NOMO-1 treated with dmso at 0.1 percent for 144 hours (cell line): ENCODE measurements around the gene TEX51.

Experiments
- DNase-seq: peaks from one replicate; lab custom pipeline; 2025; ENCODE audit not compliant: unreplicated experiment; lab: John Stamatoyannopoulos, UW

TEX51 gene

GRCh38 chr2:126946318-126947102 lies 47.8 kb downstream of the TEX51 start:
- DNase-seq = no peak

GRCh38 chr2:126947103-126947429 lies 48.4 kb downstream of the TEX51 start:
- no peak for DNase-seq

- peak; percentile 8 for DNase-seq
Measured at GRCh38 chr2:126949775-126950174, 51.1 kb downstream of the TEX51 start.

- DNase-seq = no peak
Measured at GRCh38 chr2:126950504-126950903, 51.8 kb downstream of the TEX51 start.
